Right lobe of liver (tissue), 4 donors: ENCODE results near the gene DNAAF3.

Experiments used
- POLR2A ChIP-seq: fragments of 450-650 bp; IDR thresholded peaks from one replicate; pipeline ENCODE4 v1.6.1; 2017; ENCODE audit warnings: antibody characterized with exemption, mild to moderate bottlenecking
- TF ChIP-seq, protein P1 (sequence below), 4 donors: fragments of 200-600 bp in 3 of 4; fragments of 450-650 bp in 1 of 4; IDR thresholded peaks; one replicate each; pipeline versions ENCODE4 v1.5.1 to v1.8.0; 2016 to 2022; ENCODE audit warnings: antibody characterized with exemption in 4 of 4, mild to moderate bottlenecking in 2 of 4
- donor health status: DM: no; HTN: no; CAD: no.
- donor health status: DM: no; HTN: no; CAD: no.
- donor health status: DM: no; HTN: yes; CAD: no.

GRCh38 chr19:55117663-55118391 is 48.6 kb downstream of the DNAAF3 start:
- TF ChIP-seq, protein P1, sequence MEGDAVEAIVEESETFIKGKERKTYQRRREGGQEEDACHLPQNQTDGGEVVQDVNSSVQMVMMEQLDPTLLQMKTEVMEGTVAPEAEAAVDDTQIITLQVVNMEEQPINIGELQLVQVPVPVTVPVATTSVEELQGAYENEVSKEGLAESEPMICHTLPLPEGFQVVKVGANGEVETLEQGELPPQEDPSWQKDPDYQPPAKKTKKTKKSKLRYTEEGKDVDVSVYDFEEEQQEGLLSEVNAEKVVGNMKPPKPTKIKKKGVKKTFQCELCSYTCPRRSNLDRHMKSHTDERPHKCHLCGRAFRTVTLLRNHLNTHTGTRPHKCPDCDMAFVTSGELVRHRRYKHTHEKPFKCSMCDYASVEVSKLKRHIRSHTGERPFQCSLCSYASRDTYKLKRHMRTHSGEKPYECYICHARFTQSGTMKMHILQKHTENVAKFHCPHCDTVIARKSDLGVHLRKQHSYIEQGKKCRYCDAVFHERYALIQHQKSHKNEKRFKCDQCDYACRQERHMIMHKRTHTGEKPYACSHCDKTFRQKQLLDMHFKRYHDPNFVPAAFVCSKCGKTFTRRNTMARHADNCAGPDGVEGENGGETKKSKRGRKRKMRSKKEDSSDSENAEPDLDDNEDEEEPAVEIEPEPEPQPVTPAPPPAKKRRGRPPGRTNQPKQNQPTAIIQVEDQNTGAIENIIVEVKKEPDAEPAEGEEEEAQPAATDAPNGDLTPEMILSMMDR (IDR thresholded peaks at IDR 0.05), result no peak
- peak; percentile 52 for TF ChIP-seq POLR2A
